Ramos (cell line): ENCODE measurements around the gene RAPGEF6.
"Not testable (repeated sequence)": the region's sequence is repeated elsewhere in the genome, so short reads cannot be mapped to it uniquely, and the experiment has no call there.

Experiments used
- in situ Hi-C: fragments of 300-500 bp; cut with MboI; formaldehyde crosslinking; loops from one replicate; pipeline ENCODE4 v1.14.3; 2022; ENCODE audit warnings: low sequenced_read_pairs; ENCODE audit not compliant: unreplicated experiment

Gene RAPGEF6

DNA sequence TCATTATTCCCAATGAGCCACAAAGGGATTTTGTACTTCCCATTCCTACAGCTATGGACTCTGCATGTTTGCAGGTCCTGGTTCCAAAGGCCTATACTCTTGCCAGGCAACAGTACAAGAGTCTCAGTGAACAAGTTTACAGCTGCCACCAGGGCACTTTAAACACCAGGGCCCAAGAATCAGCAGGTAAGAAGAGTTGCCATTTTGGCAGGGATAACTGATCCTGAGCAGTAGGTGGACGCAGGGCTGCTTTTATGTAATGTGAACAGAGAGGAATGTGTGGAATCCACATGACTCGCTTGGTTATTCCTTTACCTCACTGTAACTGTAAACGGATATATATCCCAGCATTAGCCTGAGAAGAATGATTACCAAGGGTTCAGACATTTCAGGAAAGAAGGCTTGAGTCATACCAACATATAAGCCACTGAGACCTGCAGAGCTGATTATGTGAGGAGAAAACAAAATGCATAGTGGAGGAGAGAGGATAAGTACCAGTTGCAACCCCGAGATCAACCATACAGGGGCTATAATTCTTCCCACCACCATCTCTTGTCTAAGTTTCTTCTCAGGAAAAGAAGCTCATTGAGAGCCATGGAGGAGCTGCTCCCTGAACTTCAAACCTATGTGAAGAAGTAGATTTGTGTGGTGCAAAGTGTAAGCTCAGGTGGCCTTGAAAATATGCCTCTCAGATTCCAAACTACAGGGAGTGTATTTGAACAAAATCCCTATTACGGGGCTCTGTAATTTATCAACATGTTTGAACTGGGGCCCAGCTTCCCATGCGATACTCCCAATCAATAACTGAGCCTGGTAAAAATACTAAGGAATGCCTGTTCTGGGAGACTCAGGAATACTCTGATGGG, 24.6 kb downstream of the RAPGEF6 start:
- in situ Hi-C loops: no loop called here

- in situ Hi-C loops: no loop called here
Measured at GRCh38 chr5:131609774-131610173, 25.3 kb downstream of the RAPGEF6 start.

DNA sequence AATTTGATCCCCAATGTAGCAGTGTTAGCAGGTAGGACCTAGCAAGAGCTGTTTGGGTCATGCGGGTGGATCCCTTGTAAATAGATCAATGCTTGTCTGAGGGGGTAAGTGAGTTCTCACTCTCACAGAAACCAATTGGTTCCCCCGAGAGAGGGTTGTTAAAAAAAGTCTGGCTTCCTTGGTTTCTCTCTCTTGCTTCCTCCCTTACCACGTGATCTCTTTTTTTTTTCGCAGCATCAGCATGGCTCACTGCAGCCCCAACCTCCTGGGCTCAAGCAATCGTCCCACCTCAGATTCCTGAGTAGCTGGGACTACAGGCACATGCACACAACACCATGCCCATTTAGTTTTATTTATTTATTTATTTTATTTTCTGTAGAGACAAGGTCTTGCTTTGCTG, 26.4 kb downstream of the RAPGEF6 start:
- in situ Hi-C loops: no loop called here

- in situ Hi-C loops: no loop called here
Measured at GRCh38 chr5:131607903-131608540, 27.0 kb downstream of the RAPGEF6 start.

DNA sequence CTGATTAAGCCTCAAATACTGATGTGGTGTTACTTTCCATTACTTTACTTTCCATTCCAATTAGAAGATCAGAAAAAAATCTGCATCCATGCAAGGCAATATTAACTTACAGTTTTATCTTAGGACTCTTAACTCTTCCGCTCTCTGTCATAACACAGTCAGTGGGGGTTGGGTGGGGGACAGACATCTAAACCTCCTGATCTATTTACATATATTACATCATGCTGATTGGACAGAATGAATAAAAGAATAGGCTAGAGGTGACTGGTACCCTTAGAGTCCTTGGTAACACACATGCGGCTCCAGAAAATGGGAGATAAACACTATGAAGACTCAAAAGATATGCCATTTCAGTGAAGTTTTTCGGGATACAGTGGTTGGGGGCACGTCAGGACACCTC, 27.6 kb downstream of the RAPGEF6 start:
- in situ Hi-C loops: no loop called here

DNA sequence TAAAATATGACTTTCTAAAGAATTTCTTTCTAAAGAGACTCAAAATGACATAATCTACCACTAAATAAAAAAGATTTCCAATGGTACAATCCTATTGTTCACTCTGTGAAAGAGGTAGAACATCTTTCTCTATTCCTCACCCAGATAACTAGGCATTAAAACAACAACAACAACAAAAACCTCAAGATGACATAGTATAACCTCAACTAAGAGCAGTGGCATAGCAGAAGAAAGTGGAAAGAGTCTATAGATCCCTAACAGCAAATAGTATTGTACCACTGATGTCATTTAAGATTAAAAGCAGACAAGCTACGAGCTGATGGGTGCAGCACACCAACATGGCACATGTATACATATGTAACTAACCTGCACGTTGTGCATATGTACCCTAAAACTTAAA, 29.9 kb downstream of the RAPGEF6 start:
- in situ Hi-C loops: no loop called here

GRCh38 chr5:131595088-131596033, 39.7 kb downstream of the RAPGEF6 start:
- in situ Hi-C loops: no loop called here

- in situ Hi-C loops: no loop called here
Measured at GRCh38 chr5:131593921-131594320, 41.1 kb downstream of the RAPGEF6 start.

GRCh38 chr5:131593436-131593835, 41.6 kb downstream of the RAPGEF6 start:
- in situ Hi-C loops: not testable (repeated sequence)

DNA sequence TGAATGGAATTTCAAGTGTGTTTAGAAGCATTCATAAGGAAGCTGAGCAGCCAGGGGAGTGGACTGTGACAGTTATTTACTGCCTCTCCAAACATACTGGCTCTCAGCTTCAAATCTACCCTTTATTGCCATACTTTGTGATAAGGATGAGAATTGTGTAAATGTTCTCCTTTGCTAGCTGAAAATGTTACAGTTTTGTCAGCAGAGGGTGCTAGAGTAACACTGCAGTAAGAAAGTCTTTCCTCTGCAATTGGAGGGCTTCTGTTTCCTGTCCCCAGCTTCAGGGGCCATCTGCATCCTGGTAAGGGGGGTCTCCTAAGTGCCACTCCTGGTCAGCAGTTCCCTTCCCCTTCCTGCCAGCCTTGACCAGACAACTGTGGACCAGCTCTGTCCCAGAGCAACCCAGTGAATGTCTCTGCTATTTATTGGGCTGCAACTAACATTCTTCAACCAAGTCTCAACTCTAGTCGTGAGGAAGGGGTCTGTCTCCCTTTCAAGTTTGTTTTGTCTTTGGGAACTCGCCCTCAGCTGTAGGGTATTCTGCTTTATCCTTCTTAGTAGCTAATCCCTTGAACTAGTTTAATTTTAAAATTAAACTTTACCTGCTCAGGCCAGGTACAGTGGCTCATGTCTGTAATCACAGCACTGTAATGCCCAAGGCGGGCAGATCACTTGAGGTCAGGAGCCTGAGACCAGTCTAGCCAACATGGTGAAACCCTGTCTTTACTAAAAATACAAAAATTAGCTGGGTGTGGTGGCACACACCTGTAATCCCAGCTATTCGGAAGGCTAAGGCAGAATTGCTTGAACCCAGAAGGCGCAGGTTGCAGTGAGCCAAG, 45.3 kb downstream of the RAPGEF6 start:
- in situ Hi-C loops: loop anchor here (5.0 kb wide), 1 partner anchor 418 kb away; no protein-coding TSS in a partner anchor

DNA sequence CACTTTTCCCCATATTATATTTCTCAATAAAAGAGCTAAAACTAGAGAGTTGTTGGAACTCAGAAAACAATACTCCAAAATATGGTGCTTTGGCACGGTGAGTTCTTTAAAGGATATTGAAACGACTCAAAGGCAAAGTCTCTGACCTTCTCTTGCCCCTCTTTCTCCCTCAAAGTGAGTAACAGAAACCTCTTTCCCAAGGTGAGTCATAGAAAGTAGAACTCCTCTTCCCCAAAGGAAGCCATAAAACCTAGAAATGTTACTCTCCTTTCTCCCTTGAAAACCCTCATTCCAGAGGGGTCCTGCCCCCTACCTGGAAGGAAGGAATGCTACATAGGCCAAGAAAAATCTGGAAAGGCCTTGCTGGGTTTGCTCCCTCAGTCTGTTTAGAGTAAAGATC, 47.5 kb downstream of the RAPGEF6 start:
- in situ Hi-C loops: loop anchor here (5.0 kb wide), 1 partner anchor 420 kb away; no protein-coding TSS in a partner anchor

DNA sequence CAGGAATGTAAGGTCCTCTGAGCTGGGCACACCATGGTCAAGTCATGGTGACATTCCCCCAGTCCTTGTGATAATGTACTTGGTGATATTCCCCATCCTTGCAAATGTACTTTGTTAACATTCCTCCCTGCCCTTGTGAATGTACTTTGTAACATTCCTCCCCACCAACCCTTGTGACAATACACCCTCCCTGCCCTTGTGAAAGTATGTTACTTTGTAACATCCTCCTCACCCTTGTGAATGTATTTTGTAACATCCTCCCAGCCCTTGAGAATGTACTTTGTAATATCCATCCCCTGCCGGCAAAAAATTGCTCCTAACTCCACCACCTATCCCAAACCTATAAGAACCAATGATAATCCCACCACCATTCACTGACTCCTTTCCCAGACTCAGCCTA, 53.3 kb downstream of the RAPGEF6 start:
- in situ Hi-C loops: no loop called here

DNA sequence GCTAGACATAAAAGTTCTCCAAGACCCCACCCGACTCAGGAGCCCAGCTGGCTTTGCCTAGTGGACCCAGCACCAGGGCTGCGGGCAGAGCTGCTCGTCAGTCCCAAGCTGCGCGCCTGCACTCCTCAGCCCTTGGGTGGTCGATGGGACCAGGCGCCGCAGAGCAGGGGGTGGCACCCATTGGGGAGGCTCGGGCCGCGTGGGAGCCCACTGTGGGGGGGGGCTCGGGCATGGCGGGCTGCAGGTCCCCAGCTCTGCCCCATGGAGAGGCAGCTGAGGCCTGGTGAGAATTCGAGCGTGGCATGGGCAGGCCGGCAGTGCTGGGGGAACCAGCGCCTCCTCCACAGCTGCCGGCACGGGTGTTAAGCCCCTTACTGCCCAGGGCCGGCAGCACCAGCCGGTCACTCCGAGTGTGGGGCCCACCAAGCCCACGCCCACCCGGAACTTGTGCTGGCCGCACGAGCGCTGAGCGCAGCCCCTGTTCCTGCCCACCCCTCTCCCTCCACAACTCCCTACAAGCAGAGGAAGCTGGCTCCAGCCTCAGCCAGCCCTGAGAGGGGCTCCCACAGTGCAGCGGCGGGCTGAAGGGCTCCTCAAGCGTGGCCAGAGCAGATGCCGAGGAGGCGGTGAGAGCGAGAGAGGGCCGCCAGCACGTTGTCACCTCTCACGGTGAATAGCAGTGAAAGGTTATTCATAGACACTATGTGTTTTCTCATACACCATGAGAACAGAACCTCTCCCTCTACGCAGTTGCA, 54.9 kb downstream of the RAPGEF6 start:
- in situ Hi-C loops: no loop called here

GRCh38 chr5:131575660-131576227, 59.3 kb downstream of the RAPGEF6 start:
- in situ Hi-C loops: no loop called here

- in situ Hi-C loops: no loop called here
Measured at GRCh38 chr5:131571669-131572168, 63.3 kb downstream of the RAPGEF6 start.

DNA sequence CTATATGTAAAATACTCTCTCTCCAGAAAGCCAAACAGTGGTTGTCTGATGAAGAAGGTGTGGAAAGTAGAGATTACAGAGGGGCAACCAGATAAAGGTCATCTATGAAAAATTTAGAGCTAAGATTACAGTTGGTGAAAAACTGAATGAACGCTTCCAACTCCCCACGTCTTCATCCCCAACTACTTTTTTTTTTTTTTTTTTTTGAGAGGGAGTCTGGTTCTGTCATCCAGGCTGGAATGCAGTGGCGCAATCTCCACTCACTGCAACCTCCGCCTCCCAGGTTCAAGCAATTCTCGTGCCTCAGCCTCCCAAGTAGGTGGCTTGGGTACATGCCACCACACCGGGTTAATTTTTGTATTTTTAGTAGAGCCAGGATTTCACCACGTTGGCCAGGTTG, 64.3 kb downstream of the RAPGEF6 start:
- in situ Hi-C loops: no loop called here

DNA sequence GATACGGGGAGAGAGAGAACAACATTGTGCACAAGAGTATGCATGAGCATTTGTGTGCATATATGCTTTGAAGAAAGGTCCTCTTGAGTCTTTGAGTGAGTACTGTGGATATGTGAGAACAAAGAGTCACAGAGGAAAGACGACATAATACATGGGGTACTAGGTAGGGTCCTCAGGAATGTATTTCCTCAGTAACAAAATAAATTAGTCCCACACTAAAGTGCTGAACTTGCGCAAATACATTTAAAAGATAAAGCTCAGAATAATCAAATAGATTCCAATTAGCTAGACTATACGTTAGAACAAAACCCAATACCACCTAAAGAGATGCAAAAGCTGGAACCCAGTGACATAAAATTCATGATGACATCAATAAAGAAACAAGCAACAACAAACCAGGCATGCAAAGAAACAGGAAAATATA, 70.8 kb downstream of the RAPGEF6 start:
- in situ Hi-C loops: no loop called here

GRCh38 chr5:131563434-131564228, 71.4 kb downstream of the RAPGEF6 start:
- in situ Hi-C loops: no loop called here
